Peyer's patch (tissue), 4 donors: Measurements from ENCODE around the gene EXOC4. TPM values are rescaled to one million over a fixed set of nuclear protein-coding genes. Genes with fewer than 3 reads are reported as not detected.

Experiments used
- DNase-seq, 3 donors: peaks; one replicate each; pipeline ENCODE4 v3.0.0-alpha.2; 2017 to 2019
- H3K27ac ChIP-seq, 4 donors: fragments of 200-600 bp; sonication (generic); one replicate each; pipeline ENCODE4 v1.5.1; 2016 to 2019
- H3K27me3 ChIP-seq, 2 donors: fragments of 200-600 bp; sonication (generic); one replicate each; pipeline ENCODE4 v1.5.1; 2019
- H3K36me3 ChIP-seq, 3 donors: fragments of 200-600 bp; sonication (generic); one replicate each; pipeline ENCODE4 v1.5.1; 2016 to 2019
- H3K4me1 ChIP-seq, 4 donors: fragments of 200-600 bp; sonication (generic); one replicate each; pipeline ENCODE4 v1.5.1; 2016 to 2019
- H3K4me3 ChIP-seq, 4 donors: fragments of 200-600 bp; sonication (generic); 1 replicate in 3 of 4; 2 replicates in 1 of 4; pipeline ENCODE4 v1.5.1; 2016 to 2019; ENCODE audit warnings: mild to moderate bottlenecking in 1 of 4
- H3K9me3 ChIP-seq, 4 donors: fragments of 200-600 bp; sonication (generic); one replicate each; pipeline ENCODE4 v1.5.1; 2016 to 2019; ENCODE audit warnings: mild to moderate bottlenecking in 1 of 4
- POLR2A ChIP-seq, 2 donors: fragments of 450-650 bp; IDR thresholded peaks; one replicate each; pipeline ENCODE4 v1.5.1; 2017; ENCODE audit warnings: antibody characterized with exemption in 2 of 2, mild to moderate bottlenecking in 2 of 2, moderate library complexity in 2 of 2
- total RNA-seq, 4 donors: library from RNA; depleted of rRNA; stranded (reverse); fragments of >200 nt; gene quantifications; one replicate each; pipeline ENCODE4 v1.1.0, GENCODE V29; 2016
- TF ChIP-seq, protein P1 (sequence below), 6 experiments: fragments of 450-650 bp in 4 of 6; fragments of 200-600 bp in 2 of 6; sonication (generic) in 1 of 6; IDR thresholded peaks; one replicate each; pipeline ENCODE4 v1.5.1; 2017 to 2019; ENCODE audit warnings: antibody characterized with exemption in 6 of 6, mild to moderate bottlenecking in 3 of 6, moderate library complexity in 1 of 6

EXOC4 gene
- total RNA-seq, 4 donors from 2014 or later: 128 to 502 (median 141) TPM

DNA sequence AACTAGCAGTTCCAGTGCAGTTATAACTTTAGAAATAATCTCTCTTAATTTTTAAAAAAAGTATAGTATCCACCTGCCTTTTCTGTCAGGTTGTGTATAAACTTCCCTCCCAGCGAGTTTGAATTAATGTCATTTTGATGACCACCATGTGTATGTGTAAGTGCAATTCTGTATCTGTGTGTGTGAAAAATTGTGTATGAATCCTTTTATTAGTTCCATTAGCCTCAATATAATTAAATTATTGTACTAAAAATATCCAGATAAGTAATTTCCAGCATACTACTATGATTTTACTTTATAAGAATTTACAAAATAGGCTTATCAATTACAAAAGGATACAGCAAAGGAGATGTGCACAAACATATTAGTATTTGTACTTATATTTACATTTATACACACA lies 453.1 kb downstream of the EXOC4 start:
- Histone ChIP-seq H3K27me3 (no peaks in the 10 kb centered on the region), H3K4me3 (no peak overlapping the region), H3K36me3 (no peaks in the 10 kb centered on the region), H3K27ac (no peak overlapping the region), H3K9me3 (no peaks in the 10 kb centered on the region), H3K4me1 (no peaks in the 10 kb centered on the region)
- TF ChIP-seq, protein P1, sequence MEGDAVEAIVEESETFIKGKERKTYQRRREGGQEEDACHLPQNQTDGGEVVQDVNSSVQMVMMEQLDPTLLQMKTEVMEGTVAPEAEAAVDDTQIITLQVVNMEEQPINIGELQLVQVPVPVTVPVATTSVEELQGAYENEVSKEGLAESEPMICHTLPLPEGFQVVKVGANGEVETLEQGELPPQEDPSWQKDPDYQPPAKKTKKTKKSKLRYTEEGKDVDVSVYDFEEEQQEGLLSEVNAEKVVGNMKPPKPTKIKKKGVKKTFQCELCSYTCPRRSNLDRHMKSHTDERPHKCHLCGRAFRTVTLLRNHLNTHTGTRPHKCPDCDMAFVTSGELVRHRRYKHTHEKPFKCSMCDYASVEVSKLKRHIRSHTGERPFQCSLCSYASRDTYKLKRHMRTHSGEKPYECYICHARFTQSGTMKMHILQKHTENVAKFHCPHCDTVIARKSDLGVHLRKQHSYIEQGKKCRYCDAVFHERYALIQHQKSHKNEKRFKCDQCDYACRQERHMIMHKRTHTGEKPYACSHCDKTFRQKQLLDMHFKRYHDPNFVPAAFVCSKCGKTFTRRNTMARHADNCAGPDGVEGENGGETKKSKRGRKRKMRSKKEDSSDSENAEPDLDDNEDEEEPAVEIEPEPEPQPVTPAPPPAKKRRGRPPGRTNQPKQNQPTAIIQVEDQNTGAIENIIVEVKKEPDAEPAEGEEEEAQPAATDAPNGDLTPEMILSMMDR (IDR thresholded peaks at IDR 0.05): no peak
- no peak for TF ChIP-seq POLR2A (IDR thresholded peaks at IDR 0.05)
- no peak for DNase-seq

DNA sequence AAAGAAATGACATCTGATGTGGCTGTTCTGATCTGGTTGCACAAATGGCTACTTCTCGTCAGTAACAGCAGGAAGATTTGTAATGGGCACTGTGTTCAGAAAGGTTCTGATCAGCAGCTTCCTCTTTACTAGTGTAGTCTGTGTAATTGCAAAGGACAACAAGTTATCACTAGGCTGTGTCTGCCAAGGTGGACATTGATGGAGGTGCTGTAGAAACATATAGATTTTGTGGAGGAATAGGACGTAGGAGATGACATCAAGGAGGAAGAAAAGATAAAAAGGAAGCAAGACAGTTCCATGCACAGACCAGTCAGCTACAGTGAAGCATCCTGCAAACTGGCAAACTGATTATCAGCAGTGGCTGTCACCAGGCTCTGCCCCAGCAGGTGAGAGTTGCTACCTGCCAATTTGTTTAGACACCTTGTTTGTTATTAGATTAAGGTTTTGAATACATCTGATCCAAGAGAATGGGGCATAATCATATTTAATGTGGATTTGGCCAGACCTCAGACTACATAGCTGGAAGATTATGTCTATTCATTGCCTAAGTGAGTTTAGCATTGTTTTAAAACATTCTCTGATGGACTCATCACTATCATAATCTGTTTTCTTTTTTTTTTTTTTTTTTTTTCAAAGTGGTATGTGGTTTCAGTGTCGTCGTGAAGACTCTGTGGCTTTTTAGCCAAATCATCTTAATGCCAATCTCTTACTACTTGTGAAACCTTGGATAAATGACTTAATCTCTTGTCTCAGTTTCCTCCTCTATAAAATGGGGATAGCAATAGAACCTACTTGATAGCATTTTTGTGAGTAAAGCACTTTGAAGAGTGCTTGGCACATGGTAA lies 456.4 kb downstream of the EXOC4 start:
- Histone ChIP-seq H3K9me3 (no peaks in the 10 kb centered on the region), H3K36me3 (no peaks in the 10 kb centered on the region), H3K4me3 (no peak overlapping the region), H3K27me3 (no peaks in the 10 kb centered on the region), H3K4me1 (no peaks in the 10 kb centered on the region), H3K27ac (no peak overlapping the region)
- no peak for TF ChIP-seq POLR2A (IDR thresholded peaks at IDR 0.05)
- TF ChIP-seq, protein P1 (IDR thresholded peaks at IDR 0.05): no peak
- no peak for DNase-seq

- Histone ChIP-seq H3K36me3 (no peaks in the 10 kb centered on the region), H3K4me1 (no peaks in the 10 kb centered on the region), H3K9me3 (no peaks in the 10 kb centered on the region), H3K4me3 (no peak overlapping the region), H3K27ac (no peak overlapping the region), H3K27me3 (no peaks in the 10 kb centered on the region)
- no peak for DNase-seq
- TF ChIP-seq POLR2A (IDR thresholded peaks at IDR 0.05): no peak
- TF ChIP-seq, protein P1 (IDR thresholded peaks at IDR 0.05): no peak
Observed at GRCh38 chr7:133712544-133712943, 459.7 kb downstream of the EXOC4 start.

- H3K4me3 ChIP-seq: no peak overlapping the region
- H3K4me1 ChIP-seq: no peaks in the 10 kb centered on the region
- no peak overlapping the region for H3K27ac ChIP-seq
- no peak for DNase-seq
- TF ChIP-seq POLR2A (IDR thresholded peaks at IDR 0.05): no peak
- TF ChIP-seq, protein P1 (IDR thresholded peaks at IDR 0.05): no peak
- no peaks in the 10 kb centered on the region for H3K36me3 ChIP-seq
- no peaks in the 10 kb centered on the region for H3K9me3 ChIP-seq
- H3K27me3 ChIP-seq: no peaks in the 10 kb centered on the region
Observed at GRCh38 chr7:133714654-133715053, 461.8 kb downstream of the EXOC4 start.

DNA sequence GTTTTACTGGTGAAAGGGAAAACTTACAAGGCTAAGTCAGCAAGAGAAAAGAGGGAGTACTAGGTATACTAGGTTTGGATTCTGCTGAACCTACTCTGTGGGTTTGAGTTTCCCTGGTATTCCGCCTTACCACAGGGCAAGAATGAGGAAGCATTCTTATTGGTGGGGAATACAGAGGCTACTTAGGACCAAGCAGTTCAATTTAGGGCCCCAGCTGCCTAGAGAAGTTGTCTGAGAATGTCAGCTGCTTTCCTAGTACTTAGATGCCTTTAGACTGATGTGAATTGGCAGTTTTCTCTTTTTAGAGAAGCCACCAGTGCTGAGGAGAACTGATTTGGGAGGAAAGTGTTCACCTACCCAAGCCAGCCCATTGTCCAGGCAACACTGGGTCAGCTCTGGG lies 465.3 kb downstream of the EXOC4 start:
- Histone ChIP-seq H3K27ac (no peak overlapping the region), H3K27me3 (no peaks in the 10 kb centered on the region), H3K36me3 (no peaks in the 10 kb centered on the region), H3K4me1 (no peaks in the 10 kb centered on the region), H3K4me3 (no peak overlapping the region), H3K9me3 (no peaks in the 10 kb centered on the region)
- TF ChIP-seq, protein P1 (IDR thresholded peaks at IDR 0.05): no peak
- no peak for TF ChIP-seq POLR2A (IDR thresholded peaks at IDR 0.05)
- DNase-seq: no peak
